ENCODE data around the gene PTPRN.
"Not testable (repeated sequence)": the region's sequence is repeated elsewhere in the genome, so short reads cannot be mapped to it uniquely, and the experiment has no call there.

The PTPRN gene

DNA sequence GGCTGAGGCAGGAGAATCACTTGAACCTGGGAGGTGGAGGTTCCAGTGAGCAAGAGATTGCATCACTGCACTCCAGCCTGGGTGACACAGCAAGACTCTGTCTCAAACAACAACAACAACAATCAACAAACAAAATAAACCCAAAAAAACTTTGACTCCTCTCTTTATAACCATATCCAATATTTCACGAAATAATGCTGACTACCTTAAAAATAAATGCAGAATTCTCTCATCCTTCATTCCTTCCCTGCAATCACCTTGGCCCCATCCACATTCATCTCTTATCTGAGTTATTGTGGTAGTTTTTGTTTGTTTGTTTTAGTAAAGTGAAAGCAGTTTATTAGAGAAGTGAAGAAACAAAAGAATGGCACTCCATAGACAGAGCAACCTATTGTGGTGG, 3.2 kb downstream of the PTPRN start:
- DNase-seq, result no peak

DNA sequence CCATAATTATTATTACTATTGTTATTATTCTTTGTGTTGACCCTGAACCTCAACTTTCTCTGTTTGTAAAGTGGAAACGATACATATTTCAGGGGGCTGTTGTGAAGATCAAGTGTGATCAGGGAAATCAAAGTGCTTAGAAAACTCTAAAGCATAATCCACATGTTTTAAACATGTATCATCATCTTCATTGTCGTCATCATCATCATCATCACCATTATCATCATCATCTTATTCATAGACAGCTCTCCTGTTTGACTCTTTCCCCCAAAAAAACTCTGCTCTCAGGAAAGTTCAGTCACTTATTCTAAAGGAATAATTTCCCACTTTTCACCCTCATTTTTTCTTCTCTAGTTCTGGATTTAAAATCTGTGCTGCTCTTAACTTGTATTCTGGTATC, 5.0 kb downstream of the PTPRN start:
- DNase-seq, result no peak

DNA sequence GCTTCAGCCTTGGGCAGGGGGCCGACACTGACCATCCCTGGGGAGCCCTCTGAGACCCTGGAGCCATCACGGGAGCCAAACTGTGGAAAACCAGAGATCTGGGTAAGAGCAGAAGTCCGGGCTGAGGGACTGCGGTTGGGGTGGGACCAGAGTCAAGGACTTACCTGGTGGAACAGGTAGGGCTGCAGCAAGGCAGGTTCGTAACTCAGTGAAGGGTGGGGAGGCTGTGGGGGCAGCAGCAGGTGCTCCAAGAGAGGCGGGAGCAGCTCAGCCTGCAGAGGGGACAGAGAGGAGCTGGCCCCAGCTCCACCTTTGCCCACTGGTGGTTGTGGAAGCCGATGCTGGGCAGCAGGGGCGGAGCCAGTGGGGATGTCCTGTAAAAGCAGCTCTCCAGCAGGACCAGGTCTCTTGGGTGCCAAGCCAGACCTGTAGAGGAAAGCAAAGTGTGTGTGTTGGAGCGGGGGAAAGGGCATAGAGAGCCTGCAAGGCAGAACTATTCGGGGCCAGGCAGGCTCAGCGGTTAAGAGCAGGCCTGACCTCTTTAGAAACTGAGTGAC, 6.7 kb downstream of the PTPRN start:
- no peak for DNase-seq

DNA sequence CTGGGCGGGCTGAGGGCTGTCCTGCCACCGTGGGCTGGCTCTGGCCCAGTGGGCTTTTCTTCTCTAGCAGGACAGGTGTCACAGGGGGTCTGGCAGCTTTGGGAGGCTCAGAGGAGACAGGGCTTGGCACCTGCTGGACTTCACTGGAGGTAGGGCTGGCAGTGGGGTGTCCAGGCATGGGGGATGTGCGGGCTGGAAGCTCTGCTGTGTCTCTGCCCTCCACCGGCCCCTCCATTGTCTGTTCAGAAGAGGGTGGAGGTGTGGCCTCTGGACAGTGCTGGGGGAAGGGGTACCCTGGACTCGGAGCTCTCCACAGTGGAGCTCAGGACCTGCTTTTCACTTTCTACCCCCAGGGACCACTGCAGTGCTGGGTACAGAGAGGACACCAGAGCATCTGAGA, 9.2 kb downstream of the PTPRN start:
- DNase-seq, result peak; percentile 47

DNA sequence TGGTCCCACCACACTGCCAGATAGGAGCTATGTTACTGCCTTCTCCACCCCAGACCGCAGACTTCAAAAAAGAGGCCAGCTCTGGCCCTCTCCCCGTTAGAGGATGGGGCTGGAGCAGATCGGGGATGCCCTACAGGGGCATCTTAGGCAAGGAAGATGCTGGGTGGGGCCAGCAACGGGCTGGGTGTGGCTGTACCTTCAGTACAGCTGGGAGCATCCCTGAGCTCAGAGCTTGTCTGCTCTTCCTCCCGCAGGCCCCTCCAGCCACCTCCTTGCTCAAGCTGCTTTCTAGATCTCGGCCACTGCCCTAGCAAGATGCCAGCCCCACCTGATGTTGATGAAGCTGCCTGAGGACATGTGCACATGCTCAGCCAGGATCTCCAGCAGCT, 9.8 kb downstream of the PTPRN start:
- no peak for DNase-seq

DNA sequence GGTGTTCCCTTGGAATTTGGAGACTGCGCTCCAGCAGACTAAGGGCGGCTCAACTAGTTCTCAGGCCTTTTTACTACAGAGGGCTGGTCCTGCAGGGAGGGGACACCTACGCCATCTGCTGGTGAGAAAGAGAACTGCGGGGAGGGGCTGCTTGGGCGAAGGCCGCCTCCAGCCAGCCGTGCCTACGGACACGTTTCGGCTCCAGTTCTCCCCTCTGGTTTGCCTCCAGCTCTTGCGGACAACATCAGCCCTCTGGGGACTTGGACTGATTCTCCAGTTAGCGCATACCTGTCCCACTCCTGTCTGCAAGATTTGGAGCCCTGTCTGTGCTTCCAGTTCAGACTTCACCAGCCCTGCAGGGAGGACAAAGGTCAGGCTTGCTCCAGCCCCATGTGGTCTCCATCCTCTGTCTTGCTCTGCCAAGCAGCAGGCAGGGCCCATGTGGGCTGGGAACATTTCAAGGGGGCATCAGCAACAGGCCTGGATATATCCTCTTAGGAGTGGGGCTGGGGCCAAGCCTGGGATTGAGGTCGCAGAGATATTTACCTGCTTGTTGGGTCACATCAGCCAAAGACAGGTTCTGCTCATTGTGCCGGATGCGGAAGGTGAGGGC, 10.3 kb downstream of the PTPRN start:
- DNase-seq, result peak; percentile 98

DNA sequence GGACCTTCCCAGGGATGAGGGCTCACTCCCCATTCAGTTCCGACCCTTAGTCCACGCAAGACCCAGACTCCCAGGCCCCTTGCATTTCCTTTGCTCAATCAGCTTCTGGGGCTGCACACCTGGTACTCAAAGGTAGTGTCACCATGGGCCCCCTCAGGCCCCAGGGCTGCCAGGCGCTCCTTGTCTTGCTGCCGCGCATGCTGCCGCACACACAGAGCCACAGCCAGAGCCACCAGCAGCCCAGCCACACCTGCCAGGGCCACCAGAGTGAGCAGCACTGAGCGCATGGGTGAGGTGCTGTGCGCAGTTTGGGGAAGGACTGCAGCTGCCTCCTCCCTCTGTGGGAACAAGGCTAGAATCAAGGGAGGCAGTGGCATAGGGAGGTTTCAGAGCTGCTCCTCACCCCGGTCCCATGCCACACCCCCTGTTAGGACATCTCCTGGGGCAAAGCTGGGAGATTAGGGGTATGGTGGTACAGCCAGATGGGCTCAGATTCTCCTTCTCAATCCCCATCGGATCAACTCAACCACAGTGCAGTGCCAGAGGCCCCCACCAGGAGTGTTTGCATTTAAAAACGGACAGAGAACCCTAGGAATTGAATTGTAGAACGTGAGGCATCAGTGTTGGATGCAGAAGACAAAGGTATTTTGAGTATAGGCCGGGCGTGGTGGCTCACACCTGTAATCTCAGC, 11.3 kb downstream of the PTPRN start:
- DNase-seq, result peak; percentile 54

DNA sequence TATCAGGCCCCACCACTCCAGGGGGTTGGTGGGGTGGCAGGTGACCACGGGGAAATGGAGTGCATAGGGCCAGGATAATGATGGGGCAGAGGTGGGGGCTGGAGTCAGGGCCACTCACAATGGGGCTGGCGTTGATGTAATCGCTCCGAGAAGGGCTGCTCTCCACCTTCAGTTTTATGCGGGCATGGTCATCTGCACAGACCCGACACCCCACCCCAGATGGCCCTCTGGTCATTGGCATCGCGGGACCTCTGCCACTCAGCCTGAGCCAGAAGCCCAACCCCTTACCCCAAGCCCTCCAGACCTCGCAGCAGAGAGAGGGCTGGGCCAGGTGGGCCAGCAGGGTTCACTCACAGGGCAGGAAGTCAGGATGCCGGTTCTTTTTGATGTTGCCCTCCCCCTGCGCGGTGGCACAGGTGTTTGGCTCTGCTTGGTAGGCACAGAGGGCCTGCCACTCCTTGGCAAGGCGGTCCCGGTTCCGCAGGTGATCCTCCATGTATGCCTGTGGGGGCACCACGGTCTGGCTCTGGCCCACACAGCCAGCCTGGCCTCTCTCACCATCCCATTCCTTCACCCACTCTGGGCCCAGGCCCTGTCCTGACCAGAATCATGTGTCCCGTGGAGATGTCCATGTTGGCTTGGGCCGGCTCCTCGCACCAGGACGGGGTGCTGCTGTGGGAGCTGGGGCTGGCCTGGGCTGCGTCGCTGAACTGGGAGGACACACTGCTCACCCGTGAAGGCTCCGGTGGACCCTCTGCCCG, 12.4 kb downstream of the PTPRN start:
- DNase-seq, result no peak

DNA sequence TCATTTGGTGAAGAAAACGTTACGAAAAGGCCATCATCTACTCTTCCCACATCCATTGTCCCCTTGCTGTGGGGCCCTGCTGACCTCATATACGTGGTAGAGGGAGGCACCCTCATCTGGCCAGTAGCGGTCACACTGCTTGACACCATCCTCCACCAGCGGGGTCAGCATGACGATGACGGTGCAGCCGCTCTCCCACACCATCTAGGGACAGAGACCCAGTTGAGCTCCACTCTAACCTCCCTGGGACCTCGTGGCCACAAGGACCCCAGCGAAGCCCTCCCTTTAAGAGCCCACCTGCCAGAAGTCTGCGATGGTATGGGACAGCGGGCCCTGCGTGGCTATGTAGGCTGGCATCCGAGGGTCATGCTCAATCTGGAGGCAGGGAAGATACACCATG, 13.1 kb downstream of the PTPRN start:
- DNase-seq, result no peak

DNA sequence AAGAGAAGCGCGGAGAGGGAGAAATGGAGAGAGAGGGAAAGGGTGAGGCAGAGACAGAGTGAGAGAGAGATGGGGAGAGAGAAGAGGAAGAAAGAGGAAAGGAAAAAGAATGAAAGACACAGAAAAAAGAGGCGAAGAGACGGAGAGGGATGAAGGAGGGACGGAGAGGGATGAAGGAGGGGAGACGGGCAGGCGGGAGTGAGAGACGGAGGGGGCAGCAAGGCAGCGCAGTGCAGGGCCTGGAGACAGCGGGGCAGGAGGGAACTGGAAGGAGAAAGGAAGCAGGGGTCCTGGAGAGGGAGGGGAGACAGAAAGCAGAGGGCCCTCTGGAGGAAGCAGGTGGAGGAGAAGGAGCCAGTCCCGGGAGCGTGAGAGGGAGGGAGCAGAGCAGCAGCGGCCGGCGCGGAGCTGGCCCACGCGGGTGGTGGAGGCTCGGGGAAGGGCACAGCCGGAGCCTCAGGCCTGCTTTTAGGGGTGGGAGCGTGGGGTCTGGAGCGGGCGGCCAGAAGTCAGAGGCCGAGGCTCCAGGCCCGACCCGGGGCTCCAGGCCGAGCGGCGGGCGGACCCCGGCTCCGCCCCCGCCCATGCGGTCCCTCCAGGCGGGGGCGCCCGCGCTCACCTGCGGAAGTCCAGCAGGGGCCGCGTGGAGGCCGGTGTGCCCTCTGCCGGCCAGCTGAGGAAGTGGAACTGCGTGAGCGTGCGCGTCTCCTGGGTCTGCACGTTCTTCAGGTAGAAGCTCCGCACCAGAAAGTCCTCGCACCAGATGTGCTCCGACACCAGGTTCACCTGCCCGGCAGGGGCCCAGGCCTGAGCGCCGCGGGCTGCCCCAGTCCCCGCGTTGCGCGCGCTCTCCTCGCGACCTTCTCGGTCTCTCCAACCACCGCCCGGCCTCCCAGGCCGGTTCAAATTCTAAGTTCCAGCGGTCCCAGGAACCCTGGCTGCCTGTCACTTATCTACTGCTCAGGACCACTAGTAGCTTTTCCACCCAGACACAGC, 14.5 kb downstream of the PTPRN start:
- DNase-seq, result peak; percentile 95

DNA sequence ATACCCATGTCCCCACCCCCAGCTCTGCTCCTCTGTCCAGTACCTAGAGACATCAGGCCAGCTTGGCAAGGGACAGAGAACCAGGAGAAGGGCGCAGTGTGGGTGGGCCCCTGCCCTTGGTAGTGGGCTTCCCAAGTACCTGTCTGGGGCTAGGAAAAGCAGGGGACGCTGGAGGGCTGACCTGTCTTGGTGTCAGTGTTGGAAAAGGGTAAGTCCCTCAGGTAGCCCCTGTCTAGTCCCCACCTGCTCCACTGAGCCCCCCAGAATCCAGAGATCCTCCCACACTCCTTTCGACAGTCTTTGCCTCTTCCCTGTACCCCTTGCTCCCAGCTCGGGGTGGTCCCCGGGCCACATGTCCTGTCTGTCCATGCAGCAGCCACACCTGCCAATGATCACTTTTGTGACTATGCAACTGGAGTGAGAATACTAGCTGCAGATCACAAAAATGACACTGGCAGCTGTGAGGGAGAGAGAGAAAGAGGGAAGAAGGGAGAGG, 15.4 kb downstream of the PTPRN start:
- peak; percentile 56 for DNase-seq

DNA sequence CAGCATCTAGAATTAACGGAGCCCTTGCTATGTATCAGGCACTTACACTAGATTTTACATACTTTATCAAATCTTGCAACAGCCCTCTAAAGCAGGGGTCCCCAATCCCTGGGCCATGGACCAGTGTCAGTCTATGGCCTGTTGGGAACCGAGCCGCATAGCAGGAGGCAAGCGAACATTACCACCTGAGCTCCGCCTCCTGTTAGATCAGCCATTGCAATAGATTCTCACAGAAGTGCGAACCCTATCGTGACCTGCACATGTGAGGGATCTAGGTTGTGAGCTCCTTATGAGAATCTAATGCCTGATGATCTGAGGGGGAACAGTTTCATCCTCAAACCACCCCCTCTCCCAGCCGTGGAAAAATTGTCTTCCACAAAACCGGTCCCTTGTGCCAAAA, 16.6 kb downstream of the PTPRN start:
- peak; percentile 43 for DNase-seq

DNA sequence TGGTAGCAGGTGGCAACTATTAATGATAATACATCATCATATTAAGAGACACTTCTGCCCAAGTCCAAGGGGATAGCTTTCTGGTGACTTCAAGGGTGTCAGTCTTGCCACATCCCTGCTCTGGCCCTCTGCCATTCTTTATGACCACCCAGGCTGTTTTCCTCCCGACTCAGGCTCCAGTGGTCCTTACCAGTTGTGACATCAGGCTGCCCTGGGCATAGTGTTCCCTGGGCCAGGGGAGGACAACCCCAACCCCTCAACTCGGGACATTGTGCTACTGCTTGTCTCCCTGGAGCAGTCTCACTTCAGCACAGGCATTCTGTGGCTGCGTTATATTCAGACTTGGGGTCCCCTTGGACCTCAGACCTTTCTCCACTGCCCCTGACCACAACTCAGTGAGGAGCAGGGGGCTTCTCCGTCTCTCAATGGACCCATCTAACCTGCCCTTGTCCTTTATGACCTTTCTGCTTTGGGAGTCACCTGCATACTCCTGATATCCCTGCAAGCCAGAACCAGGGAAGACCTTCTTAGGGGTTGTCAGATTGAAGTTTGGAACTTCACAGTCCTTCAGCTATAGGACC, 17.2 kb downstream of the PTPRN start:
- no peak for DNase-seq

DNA sequence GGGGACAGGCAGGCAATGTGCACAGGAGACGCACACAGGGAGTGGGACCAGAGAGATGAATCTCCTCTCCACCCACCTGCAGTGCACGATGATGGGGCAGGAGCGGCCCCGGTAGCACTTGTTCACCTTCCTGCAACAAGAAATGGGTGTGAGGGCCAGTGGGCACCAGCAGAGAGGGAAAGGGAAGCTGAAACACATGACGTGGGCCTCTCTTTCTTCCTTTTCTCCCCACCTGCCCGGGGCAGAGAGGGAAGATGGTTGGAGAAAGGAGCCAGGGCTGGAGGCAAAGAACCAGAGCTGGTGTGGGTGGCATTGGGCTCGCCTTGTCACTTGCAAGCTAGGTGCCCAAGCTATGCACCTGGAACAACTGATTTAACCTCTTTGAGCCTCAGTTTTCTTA, 17.8 kb downstream of the PTPRN start:
- DNase-seq, result no peak

DNA sequence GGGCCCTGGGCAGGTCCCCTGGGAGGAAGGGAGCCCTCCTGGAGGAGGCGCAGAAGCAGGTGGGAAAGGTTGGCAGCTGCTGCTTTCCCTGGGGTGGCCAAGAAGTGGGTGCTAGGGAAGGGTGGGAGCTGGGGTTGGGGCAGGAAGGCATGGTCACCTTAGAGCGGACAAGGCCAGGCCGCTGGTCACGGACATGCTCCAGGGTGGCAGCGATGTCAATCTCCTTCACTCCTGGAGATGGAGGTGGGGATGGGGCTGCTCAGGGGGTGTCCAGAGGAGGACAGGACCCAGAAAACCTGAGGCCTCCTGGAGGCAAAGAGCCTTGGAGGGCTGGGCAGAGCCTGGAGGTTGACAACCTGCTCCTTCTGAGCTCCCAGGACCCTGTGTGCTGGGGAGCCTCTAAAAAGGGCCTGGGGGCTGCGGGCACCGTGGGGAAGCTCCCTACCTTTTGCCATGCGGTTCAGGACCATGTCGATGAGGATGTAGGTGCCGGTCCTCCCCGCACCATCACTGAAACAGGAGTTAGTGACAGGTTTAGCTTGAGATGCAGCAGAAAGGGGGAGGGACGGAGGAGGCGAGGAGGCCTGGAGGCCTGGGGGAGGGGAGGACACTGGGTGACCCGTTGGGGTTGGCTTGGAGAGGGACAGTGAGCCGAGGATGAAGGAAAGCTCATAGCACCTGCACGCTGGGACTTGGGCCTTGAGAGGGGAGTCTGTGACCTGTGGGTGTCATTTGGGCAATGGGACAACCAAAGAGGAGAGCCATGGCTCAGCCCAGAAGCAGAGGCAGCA, 18.6 kb downstream of the PTPRN start:
- DNase-seq, result no peak

DNA sequence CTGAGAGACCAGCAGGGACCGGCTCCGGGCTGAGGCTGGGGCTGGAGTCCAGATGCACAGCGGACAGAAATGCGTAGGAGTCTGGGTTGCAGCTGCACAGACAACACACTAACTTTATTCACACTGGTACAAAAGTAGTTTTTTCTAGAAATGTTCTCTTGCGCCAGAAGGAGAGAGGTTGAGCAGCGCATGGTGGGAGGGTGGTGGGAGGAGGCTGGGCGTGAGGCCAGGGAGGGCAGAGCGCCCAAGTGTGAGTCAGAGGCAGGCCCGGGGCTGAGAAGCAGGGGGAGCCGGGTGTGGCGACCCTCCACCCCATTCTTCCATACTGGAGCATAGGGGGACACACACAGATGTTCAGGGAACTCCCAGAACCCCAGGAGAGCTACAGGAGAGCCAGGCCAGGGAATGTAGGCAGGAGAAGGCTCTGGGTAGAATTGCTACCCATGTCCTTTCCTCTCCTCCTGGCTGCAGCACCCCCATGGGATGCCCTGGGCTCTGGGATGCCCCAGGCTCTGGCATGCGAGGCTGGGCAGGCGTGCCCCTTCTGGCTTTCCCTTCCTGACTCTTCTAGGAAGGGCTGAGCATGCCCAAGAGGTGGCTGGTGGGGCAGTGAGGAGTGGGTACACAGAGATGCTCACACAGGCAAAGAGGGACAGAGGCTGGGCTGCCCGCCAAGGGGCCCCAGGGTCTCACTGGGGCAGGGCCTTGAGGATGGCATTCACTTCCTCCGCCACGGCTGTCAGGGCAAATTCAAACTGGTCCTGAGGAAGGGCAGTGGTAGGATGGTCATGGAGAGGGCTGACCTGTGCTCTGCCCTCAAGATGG, 19.5 kb downstream of the PTPRN start:
- DNase-seq, result no peak

DNA sequence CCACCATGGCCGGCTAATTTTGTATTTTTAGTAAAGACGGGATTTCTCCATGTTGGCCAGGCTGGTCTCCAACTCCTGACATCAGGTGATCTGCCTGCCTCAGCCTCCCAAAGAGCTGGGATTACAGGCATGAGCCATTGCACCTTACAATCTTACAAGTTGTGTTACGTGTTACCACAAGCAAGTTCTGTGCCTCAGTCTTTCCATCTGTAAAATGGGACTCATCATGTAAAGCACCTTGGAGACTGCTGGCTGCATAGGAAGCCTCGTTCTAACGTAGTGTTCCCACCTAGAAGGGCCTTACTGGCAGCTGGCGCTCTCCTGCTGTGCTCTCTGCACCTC, 20.0 kb downstream of the PTPRN start:
- no peak for DNase-seq

DNA sequence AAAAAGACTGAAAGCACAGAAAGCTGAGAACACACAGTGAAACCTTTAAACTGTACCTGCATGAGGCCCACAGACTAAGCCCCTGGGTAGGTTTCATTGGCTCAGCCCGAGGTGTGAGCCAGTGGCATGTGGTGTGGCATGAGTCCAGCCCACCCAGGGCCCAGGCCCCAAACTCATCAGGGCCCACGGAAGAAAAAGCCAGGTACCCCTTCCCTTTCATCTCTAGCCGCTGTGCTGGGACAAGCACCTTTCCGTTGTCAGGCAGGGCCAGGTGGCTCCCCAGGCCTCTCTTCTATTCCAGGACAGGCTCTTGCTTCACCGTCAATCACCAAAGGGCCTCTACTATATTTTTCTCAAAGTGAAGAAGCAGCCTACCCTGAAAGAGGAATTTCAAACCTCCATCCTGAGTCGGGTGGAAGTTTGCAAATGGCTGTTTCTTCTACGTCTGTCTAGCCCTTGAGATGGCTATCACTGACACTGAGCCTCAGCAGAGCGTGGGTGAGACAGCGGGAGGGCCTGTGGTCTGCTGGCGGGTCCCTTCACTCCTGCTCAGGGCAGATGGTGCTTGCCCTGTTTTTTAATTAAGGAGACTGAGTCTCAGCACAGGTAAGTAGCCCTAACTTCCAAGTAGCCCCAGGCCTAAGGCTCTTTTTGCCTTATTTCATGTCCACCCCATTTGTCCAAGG, 21.5 kb downstream of the PTPRN start:
- no peak for DNase-seq

DNA sequence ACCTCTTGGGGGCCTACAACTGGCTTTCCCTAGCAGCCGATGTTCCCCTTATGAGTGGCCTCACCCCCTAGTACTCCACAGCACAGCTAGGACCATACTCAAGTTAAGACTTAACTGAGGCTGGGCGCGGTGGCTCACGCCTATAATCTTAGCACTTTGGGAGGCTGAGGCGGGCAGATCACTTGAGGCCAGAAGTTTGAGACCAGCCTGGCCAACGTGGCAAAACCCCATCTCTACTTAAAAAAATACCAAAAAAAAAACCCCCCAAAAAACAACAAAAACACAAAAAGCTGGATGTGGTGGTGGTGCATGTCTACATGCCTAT, 22.1 kb downstream of the PTPRN start:
- DNase-seq, result not testable (repeated sequence)
